NCI-H1417 (cell line): ENCODE results near the gene SCARB2.
"Not testable (repeated sequence)": the region's sequence is repeated elsewhere in the genome, so short reads cannot be mapped to it uniquely, and the experiment has no call there.

ENCODE experiments used
- DNase-seq, 3 experiments: peaks; one replicate each; lab custom pipeline; 2025; lab: John Stamatoyannopoulos, UW

The SCARB2 gene, protein sequence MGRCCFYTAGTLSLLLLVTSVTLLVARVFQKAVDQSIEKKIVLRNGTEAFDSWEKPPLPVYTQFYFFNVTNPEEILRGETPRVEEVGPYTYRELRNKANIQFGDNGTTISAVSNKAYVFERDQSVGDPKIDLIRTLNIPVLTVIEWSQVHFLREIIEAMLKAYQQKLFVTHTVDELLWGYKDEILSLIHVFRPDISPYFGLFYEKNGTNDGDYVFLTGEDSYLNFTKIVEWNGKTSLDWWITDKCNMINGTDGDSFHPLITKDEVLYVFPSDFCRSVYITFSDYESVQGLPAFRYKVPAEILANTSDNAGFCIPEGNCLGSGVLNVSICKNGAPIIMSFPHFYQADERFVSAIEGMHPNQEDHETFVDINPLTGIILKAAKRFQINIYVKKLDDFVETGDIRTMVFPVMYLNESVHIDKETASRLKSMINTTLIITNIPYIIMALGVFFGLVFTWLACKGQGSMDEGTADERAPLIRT

DNA sequence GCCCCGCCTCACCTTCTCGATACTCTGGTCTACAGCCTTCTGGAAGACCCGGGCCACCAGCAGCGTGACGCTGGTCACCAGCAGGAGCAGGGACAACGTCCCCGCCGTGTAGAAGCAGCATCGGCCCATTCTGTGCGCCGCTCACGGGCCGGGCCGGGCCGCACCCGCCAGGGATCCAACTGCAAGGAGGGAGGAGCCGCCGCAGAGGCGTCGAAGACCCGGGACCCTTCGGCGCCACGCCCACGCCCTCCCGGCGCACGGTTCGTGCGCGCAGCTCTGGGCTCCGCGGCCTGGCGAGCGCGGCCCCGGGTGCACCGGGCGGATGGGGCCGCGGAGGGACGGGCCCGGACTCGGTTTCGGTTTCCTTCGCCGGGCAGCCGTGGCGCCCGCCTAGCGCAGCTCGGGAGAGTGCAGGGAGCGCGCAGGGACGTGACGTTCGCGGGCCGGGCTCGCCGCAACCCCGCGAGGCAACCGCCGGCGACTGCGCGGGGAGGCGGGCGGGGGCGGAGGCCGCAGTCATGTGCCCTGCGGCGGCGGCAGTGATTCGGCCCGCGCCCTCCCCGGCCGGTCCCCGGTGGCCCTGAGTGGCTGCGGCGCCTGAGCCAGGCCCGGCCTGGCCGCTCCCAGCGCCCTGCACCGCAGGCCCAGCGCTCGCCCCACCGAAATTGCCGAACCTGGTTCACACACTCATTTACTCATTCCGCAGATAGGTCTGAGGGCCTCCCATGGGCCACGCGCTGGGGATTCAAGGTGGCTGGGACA, at the start of gene SCARB2:
Gene SCARB2, minus strand, starts transcription at position 410 of the 762 bp plus-strand sequence. Its CDS starts 281 bp downstream, at position 129.
- peak; percentile 88 to 97 (median 91) for DNase-seq

DNA sequence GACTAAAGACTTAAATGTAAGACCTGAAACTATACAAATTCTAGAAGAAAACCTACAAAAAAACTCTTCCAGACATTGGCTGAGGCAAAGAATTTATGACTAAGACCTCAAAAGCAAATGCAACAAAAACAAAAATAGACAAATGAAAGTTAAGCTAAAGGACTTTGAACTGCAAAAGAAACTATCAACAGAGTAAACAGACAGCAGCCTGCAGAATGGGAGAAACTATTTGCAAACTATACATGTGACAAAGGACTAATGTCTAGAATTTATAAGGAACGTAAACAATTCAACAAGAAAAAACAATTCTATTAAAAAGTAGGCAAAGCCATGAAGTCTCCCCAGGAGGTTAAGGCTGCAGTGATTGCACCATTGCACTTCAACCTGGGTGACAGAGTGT, 46.9 kb upstream of the SCARB2 start:
- no peak for DNase-seq

DNA sequence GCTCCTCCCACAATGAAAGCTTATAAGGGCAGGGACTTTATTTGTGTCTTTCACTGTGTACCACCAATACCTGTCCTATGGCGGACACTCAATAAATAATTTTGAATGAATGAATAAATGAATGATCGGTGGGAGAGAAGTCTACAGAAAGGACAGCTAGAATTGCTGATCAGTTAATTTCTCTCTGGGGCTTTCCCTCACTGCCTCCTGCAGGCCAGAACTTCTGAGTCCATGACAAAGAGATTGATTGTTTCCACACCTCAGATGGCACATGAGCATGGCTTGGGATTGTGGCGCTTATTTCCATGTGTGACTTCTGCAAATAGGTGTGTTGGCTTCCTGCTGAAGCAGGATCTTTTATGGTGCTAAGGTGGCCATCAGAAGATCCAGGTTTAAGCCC, 44.2 kb upstream of the SCARB2 start:
- no peak for DNase-seq

DNA sequence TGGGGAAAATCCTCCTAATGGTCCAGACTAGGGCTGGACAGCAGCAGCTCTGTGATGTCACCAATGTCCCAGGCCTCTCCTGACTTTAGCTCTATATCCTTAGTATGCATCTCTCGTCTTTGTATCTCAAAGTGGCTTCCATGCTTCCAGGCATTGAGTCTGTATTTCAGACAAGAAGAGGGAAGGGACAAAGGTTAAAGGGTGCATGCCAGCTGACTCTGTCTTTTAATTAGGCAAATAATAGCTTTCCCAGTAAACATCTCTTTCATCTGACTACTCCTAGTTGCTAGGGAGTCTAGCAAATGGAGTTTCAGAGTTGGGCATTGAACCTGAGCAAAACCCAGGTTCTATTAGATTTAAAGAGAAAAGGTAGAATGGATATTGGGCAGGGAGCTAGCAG, 43.3 kb upstream of the SCARB2 start:
- DNase-seq, result no peak

DNA sequence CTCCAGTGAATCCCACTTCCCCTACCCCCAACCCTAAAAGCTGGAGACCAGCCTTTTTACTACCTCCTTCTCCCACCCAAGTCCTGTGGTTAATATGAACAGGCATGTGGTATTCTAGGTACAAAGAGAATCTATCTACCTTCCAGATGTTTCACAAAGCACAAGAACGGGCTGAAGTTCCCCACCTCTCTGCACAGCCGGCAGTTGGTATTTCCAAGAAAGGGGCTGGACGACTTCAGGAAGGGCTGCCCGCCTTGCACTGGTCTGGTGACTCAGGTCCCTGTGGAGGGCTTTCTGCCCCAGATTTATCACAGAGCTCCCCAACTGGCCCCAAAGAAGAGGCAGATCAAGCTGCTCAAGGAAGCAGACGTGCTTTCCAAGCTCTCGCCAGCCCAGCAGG, 42.4 kb upstream of the SCARB2 start:
- peak in 1 of 3 experiments; percentile 44 for DNase-seq

DNA sequence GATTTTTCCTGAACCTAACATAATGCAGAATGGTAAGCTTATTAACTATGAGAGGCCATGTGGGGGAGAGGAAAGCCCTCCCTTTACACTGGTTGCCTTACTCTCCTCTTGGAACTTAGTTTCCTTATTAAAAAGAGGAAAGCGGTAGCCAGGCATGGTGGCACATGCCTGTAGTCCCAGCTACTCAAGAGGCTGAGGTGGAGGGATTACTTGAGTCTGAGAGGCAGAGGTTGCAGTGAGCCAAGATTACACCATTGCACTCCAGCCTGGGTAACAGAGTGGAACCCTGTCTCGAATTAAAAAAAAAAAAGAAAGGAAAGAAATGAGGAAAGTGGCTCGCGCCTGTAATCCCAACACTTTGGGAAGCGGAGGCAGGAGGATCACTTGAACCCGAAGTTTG, 39.9 kb upstream of the SCARB2 start:
- DNase-seq, result no peak

DNA sequence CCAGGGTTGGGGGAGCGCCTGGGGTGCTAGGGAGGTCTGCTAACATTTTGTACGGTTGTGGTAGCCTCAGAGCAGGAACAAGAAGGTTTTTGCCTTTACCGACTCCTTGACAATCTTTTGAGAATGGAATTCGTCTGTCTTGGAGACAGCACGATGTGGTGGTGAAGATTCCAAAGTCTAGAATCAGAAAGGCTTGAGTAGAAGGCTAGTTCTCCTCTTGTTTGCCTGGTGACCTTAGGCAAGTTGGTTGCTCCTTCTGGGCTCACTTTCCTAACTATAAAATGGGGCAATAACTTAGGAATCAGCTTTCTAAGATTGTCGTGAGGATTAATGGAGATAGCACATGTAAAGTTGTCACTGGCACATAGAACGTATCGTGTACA, 38.6 kb upstream of the SCARB2 start:
- no peak for DNase-seq

DNA sequence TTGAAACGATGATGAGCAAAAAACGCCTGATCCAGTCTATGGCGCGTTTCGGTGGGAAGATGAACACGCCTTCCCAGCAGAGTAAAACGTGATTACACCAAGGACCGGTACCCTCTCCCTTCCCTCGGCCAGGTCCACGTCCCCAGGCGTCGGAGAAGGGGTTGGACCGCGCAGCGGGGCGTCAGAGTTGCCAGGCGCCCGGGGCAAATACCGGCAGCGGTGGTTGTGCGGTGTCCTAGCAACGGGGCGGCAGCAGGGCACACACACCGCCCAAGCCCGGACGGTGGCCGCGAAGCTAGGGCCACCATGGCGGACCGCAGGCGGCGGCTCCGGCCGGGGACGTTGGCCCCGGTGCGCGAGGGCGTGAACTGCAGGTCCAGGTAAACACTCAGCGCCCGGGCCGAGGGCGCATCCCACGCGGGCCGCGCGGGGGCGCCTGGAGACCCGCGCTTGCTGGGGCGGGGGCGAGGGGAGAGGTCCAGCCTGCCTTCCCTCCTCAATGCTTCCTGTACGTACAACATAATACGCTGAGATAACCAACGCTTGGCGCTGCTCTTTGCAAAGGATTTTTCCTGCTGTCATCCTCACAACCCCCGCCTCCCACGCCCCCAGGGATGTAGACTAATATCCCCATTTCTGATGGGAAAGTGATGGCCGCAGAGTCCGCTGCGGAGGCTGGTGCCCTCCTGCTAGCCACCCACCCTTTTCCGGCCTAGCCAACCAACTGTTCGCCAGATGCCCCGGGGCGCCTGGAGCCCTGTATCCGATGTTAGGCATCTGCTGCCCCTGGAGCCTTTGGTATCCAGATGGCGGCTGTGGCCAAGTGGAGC, 38.0 kb upstream of the SCARB2 start, which contains the start of gene FAM47E:
Gene FAM47E, plus strand, starts transcription at position 281 of the 830 bp plus-strand sequence. Its CDS starts 26 bp downstream, at position 307.
- DNase-seq, result peak; percentile 84 to 98 (median 97)

DNA sequence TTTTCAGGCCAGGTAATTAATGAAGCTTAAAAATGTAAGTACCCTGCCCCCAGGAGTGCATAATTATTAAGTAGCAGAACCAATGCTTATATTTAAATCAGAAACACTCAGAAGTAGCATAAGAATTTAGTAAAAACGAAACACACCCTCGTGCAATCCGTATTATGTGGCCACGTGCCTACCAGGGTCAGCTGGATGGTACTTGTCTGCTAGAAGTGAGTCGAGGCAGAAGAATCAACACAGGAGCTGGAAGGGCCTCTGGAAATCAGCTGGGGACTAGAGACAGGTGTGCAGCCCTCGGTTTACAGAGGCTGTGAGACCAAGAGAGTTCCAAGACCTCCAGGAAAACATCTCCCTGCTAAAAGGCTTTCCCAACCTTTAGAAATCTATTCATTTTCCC, 37.3 kb upstream of the SCARB2 start:
- DNase-seq, result peak in 2 of 3 experiments; percentile 52 to 91

DNA sequence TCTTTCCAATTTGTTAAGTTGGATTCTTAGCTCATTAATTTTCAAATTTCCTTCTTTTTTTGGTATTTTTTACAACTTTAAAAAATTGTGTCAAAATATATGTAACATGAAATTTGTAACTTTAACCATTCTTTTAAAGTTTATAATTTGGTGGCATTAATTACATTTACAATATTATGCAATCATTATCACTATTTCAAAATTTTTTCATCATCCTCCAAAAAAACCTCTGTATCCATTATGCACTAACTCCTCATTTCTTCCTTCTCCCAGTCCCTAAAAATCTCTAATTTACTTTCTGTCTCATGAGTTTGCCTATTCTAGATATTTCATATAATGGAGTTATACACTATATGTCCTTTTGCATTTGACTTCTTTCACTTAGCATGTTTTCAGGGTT, 33.2 kb upstream of the SCARB2 start:
- DNase-seq, result no peak

DNA sequence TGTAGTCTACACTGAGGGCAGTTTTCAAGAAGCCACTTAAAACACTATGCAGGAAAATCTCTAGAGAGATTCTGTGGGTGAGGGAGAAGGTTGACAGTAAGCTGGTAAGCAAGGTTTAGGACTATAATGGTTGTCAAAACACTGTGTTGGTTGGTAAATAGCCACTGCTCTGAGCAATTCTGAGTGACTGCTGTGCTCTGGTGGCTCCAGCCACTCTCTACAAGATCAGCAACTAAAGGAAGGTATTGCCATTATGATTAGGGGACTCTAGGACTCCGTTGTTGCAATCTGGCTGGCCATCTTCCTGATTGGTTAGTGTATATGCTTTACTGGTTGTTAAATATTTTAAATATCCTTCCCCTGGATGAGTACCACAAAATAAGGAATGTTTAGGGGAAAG, 32.4 kb upstream of the SCARB2 start:
- peak in 1 of 3 experiments; percentile 11 for DNase-seq

DNA sequence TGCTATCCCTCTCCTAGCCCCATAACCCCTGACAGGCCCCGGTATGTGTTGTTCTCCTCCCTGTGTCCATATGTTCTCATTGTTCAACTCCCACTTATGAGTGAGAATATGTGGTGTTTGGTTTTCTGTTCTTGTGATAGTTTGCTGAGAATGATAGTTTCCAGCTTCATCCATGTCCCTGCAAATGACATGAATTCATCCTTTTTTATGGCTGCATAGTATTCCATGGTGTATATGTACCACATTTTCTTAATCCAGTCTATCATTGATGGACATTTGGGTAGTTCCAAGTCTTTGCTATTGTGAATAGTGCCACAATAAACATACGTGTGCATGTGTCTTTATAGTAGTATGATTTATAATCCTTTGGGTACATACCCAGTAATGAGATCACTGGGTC, 30.3 kb upstream of the SCARB2 start:
- DNase-seq, result not testable (repeated sequence)

DNA sequence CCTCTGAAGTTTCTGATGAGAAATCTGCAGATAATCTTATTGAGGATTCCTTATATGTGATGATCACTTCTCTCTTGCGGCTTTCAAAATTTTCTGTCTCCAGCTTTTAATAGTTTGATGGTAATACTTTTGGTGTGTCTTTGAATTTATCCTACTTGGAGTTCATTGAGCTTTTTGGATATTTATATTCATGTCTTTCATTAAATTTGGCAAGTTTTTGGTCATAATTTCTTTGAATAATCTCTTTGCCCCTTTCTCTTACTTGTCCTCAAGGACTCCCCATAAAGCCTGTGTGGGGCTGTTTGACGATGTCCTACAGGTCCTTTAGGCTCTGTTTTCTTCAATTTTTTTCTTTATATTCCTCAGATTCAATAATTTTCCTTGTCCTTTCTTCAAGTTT, 26.6 kb upstream of the SCARB2 start:
- DNase-seq, result no peak

DNA sequence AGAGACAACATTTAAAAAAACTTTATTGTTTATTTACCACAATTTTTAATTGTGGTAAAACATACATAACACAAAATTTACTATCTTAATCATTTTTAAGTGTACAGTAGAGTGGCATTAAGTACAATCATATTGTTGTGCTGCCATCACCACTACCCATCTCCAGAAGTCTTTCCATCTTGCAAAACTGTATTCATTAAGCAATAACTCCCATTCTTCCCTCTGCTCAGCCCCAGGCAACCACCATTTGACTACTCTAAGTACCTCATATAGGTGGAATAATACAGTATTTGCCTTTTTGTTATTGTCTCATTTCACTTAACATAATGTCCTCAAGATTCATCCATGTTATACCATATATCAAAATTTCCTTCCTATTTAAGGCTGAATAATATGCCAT, 25.1 kb upstream of the SCARB2 start:
- no peak for DNase-seq

DNA sequence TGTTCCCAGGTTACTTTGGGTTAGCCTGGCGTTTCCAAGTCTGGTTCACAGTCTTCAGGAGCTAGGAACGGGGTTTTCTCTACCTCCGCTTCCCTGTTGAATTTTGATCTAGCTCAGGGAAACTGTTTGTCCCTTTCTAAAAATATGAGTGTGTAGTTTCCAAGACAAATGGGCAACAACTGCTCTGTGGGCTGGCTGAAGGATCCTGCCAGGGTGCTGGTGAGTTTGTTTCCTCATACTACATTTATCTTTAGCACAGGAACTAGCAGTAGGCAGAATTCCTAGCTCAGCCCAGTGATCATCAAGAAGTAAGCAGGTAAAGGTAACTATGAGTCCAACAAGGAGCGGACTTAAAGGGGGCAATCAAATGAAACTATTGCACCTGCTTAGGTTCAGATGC, 24.6 kb upstream of the SCARB2 start:
- DNase-seq, result no peak

DNA sequence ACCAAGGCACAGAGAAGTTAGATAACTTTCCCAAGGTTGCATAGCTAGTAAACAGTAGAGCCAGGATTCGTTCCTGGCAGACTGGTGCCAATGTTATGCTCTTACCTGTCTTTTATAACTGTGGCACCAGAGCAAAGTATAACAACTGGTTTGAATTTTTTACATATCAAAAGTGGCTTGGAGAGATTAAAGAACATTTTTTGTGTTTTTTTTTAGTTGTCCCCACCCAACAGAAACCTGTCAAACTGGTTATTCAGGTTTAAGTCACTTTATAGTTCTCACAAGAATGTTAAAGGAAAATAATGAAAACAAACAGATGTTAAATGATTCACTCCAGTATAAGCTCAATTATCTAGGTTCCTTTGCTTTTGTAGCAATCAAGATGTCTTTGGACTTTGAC, 22.3 kb upstream of the SCARB2 start:
- peak in 2 of 3 experiments; percentile 21 to 50 for DNase-seq

DNA sequence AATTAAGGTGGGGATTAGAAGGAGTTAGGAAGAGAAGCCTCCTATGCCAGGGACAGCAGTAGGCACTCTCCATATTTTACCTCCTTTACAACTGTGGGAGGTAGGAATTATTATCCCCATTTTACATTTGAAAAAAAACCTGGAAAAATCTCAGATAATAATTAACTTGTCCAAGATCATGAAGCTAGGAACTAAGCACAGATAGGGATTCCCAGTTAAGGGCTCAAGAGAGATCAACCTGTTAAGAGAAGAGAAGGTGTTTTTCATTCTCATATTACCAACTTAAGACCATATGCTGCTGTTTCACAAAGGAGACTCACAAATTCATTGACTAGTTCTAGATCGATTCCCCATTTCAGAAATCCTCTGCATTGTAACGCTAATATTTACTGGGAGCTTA, 21.8 kb upstream of the SCARB2 start:
- DNase-seq, result no peak

DNA sequence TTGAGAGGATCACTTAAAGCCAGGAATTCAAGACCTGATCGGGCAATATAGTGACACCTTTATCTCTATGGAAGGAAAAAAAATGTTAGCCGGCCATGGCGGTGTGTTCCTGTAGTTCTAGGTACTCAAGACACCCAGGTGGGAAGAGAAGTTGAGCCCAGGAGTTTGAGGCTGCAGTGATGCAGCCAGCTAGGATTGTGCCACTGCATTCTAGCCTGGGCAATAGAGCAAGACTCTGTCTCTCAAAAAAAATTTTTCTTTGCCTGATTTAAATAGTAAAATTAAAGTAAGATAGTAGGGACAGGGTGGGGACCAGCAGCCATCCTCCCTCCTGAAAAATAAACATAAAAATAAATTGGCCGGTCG, 21.0 kb upstream of the SCARB2 start:
- no peak for DNase-seq

DNA sequence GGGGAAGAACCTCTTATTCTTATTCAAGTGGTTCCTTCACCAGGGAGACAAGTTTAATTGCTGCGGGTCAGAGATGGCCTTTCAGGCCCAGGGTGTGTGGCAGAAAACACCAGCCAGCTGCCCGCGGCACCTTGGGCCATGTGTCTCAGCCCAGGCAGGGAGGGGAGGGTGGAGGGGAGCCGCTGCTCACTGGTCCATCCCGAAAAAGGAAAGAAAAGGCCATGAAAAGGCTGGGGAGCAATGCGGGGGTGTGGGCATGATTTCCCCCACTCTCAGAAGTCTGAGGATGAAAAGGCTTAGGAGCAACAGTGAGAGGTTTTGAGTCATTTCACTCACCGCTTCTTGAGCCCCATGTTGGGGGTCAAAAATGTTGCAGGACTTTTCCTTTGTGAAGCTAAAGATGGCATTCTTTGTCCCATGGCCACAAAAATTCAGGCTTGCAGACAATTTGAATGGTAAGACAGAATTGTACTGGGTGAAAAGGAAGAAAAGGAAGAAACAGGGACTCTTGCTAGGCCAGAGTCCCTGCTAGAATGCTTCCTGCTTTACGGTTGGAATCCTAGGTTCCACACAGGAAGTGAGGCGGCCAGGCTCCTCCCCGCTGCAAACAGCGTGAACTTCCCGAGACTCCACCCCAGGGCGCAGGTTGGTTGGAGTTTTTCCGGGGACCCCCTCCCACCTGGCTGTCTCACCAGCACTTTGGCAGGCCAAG, 20.5 kb upstream of the SCARB2 start:
- no peak for DNase-seq

DNA sequence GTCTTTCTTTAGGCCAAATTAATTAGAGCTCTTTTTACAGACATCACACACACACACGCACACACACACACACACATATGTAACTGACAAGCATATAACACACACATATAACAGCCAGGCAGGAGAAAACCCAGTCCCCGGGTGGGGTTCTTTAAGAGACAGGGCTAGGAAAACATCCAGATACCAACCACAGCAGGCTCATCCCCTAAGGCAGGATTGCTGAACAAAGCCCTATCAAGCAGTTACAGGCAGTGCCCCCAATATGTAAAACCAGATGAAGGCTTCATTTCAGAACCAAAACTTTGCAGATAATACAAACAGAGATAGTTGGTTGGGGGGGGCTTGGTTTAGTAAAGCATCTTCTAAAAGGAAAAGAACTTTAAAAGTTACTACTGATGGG, 19.9 kb upstream of the SCARB2 start:
- peak in 1 of 3 experiments; percentile 23 for DNase-seq

DNA sequence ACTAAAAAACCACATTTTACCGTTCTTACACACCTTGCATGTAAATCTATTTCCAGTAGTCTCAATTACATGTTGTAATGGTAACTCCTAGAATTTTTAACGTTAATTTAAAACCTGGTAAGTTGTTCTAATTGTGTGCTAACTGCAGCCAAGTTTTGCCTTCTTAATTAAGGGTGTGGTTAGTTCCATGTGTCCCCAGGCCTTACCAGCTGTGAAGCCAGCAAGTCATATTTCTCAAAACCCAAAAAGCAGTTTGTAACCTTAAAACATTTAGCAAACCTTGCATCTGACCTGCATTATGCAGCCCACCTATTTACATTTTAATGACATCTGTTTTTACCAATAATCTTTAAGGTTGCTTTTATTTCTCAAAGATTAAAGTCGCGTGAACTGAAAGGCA, 19.5 kb upstream of the SCARB2 start:
- no peak for DNase-seq

DNA sequence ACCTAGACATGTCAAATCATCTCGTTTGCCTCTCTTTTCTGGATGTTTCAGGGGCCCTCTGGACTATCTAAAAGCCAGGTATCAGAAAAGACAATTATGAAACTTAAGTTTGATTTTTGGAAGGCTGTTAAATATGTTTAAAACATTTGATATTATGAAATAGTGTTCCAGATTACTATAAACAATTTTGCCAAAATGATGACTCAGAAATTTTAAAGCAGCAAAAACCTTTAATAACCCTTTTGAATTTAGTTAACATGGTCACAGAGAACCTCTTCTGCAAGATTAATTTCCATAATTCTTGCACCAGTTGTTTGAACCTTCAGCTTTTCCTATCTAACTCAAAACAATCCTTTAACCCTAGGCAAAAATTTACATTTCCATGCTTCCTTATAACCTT, 19.1 kb upstream of the SCARB2 start:
- DNase-seq, result no peak
